LNCAP (cell line): ENCODE results near the gene ING2.

Experiments used
- TF ChIP-seq, protein P1 (sequence below): fragments of 450-650 bp; IDR thresholded peaks from 2 replicates; pipeline ENCODE4 v1.5.1; 2017; ENCODE audit warnings: mild to moderate bottlenecking

The ING2 gene

GRCh38 chr4:183556947-183557346 is 52.1 kb downstream of the ING2 start:
- TF ChIP-seq, protein P1, sequence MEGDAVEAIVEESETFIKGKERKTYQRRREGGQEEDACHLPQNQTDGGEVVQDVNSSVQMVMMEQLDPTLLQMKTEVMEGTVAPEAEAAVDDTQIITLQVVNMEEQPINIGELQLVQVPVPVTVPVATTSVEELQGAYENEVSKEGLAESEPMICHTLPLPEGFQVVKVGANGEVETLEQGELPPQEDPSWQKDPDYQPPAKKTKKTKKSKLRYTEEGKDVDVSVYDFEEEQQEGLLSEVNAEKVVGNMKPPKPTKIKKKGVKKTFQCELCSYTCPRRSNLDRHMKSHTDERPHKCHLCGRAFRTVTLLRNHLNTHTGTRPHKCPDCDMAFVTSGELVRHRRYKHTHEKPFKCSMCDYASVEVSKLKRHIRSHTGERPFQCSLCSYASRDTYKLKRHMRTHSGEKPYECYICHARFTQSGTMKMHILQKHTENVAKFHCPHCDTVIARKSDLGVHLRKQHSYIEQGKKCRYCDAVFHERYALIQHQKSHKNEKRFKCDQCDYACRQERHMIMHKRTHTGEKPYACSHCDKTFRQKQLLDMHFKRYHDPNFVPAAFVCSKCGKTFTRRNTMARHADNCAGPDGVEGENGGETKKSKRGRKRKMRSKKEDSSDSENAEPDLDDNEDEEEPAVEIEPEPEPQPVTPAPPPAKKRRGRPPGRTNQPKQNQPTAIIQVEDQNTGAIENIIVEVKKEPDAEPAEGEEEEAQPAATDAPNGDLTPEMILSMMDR: no peak

GRCh38 chr4:183557611-183558010 is 52.8 kb downstream of the ING2 start:
- TF ChIP-seq, protein P1: no peak

- TF ChIP-seq, protein P1: no peak
Observed at GRCh38 chr4:183558873-183559272, 54.0 kb downstream of the ING2 start.

DNA sequence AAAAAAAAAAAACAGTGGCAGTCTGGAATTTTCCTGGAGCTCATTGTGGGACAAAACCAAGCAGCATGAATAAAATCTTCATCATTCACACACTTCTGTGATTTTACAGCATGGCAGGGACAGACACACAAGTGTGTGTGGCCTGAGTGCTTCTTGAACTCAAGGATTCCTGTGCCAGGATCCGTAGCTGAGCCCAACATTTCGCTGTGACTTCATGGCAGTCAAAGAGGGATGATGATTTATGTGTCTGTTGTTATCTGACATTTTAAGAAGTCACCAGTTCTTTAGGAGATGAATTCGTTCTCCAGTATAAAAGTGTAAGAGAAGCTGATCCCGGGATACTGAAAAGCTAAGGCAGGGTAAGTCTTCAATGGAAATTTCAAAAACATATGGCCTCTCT is 57.0 kb downstream of the ING2 start:
- TF ChIP-seq, protein P1: no peak
